Stimulated activated CD8-positive, alpha-beta memory T cell treated with anti-CD3 and anti-CD28 coated beads, Interleukin-7, amount 100 ng/mL, for 1 hour (primary cell): Measurements from ENCODE around the gene CDK15.

Experiments used
- DNase-seq, 2 donors: peaks; one replicate each; pipeline ENCODE4 v3.0.0-alpha.2; 2020; ENCODE audit warnings: low read depth in 2 of 2

The CDK15 gene

GRCh38 chr2:201938156-201938775 is 131.9 kb downstream of the CDK15 start:
- no peak for DNase-seq

GRCh38 chr2:201938781-201939180 is 132.4 kb downstream of the CDK15 start:
- DNase-seq: no peak

GRCh38 chr2:201939453-201939941 is 133.2 kb downstream of the CDK15 start:
- no peak for DNase-seq

GRCh38 chr2:201942531-201942930 is 136.2 kb downstream of the CDK15 start:
- no peak for DNase-seq
